Neuron (in vitro differentiated cells): ENCODE measurements around the gene COL5A3.

Experiments used
- H2AFZ ChIP-seq: one replicate; pipeline ENCODE4 v1.6.1; 2013; ENCODE audit warnings: low read depth, mild to moderate bottlenecking, inconsistent platforms, low read length, moderate library complexity
- H3K27me3 ChIP-seq: one replicate; pipeline ENCODE4 v1.6.1; 2013; ENCODE audit warnings: low read length; ENCODE audit not compliant: insufficient read depth
- H3K36me3 ChIP-seq: one replicate; pipeline ENCODE4 v1.6.1; 2013; ENCODE audit warnings: low read length; ENCODE audit not compliant: insufficient read depth
- H3K4me1 ChIP-seq: one replicate; pipeline ENCODE4 v1.6.1; 2013; ENCODE audit warnings: low read length; ENCODE audit not compliant: insufficient read depth
- H3K4me3 ChIP-seq: 2 replicates; pipeline ENCODE4 v1.5.1; 2013; ENCODE audit warnings: mild to moderate bottlenecking, low read length, moderate library complexity
- H3K9me3 ChIP-seq: one replicate; pipeline ENCODE4 v1.6.1; 2013; ENCODE audit warnings: low read length

COL5A3 gene

DNA sequence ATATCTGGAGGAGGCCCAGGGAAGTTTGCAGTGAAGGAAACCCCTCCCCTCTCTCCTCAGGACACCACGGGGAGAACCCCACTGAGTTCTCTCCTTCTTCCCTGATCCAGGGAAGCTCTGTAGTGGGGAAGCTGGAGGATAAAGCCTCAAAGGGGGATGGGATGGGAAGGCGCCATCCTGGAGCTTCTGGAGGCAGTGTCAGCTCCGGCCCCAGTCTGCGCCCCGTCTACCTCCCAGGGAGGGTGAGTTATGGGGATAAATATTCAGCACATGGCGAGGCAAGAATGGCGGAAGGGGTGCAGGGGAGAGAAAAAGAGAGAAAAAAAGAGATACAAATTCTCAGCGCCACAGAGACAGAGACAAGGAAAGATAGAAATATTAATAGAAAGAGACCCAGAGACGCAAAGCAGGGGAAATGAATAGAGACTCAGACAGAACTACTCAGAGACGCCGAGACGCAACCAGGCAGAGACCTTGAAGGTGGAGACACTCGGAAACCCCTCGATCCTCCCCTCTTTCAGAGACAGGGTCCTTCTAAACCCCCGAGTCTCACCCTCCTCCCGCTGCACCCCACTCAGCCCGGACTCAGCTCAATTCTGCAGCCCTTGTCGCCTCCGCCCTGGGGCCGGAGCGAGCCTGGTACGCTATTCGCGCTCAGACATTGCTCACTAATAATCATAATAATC, 97.6 kb downstream of the COL5A3 start:
- H3K4me3 ChIP-seq, result peak overlapping the region; percentile 49
- no peaks in the 10 kb centered on the region for H3K36me3 ChIP-seq
- no peaks in the 10 kb centered on the region for H3K9me3 ChIP-seq
- peaks cover 10% of the 10 kb centered on the region for H3K4me1 ChIP-seq
- H2AFZ ChIP-seq, result peak overlapping the region; percentile 42
- H3K27me3 ChIP-seq, result peaks cover 24% of the 10 kb centered on the region

DNA sequence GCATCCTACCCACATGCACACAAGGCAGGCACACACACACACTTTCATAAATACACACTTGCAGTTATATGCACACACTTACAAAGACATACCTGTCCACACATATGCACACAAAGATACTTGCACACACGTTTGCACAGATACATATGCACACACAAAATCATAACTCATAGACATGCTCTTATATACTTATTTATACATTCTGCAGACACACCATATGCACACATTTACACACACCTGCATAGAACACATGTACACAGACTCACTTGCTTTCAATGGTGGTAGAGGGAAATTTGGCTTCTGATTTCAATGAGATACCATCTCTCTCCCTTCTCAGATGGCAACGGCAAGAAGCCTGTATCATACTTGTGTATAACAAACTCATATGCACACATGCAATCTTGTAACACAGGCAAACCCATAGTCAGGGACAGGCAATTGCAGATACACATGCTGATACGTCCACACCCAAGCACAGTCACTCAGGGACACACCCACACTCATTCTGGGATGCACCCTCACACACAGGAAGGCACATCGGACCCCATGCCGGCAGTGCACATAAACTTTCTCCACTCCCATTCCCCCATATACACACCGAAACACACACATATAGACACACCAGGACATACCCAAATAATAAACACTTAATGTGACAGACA, 98.6 kb downstream of the COL5A3 start:
- Histone ChIP-seq H3K4me3 (no peak overlapping the region), H3K9me3 (no peaks in the 10 kb centered on the region), H3K4me1 (peaks cover 8% of the 10 kb centered on the region), H3K27me3 (peaks cover 24% of the 10 kb centered on the region), H2AFZ (no peak overlapping the region), H3K36me3 (no peaks in the 10 kb centered on the region)

GRCh38 chr19:9910625-9911024, 99.7 kb downstream of the COL5A3 start:
- Histone ChIP-seq H3K27me3 (peaks cover 24% of the 10 kb centered on the region), H3K4me3 (no peak overlapping the region), H3K9me3 (no peaks in the 10 kb centered on the region), H3K36me3 (no peaks in the 10 kb centered on the region), H2AFZ (no peak overlapping the region), H3K4me1 (peaks cover 10% of the 10 kb centered on the region)
